Measurements from ENCODE around the gene ZNF580.

Gene ZNF580

DNA sequence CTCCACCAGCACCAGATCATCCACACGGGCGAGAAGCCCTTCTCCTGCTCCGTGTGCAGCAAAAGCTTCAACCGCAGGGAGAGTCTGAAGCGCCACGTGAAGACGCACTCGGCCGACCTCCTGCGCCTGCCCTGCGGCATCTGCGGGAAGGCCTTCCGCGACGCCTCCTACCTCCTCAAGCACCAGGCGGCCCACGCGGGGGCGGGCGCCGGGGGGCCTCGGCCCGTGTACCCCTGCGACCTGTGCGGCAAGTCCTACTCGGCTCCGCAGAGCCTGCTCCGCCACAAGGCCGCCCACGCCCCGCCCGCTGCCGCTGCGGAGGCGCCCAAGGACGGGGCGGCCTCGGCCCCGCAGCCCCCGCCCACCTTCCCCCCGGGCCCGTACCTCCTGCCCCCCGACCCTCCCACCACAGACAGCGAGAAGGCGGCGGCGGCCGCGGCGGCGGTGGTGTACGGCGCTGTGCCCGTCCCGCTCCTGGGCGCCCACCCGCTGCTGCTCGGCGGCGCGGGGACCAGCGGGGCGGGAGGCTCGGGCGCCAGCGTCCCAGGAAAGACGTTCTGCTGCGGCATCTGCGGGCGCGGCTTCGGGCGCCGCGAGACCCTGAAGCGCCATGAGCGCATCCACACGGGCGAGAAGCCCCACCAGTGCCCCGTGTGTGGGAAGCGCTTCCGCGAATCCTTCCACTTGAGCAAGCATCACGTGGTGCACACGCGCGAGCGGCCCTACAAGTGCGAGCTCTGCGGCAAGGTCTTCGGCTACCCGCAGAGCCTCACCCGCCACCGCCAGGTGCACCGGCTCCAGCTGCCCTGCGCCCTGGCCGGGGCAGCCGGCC is 25.9 kb upstream of the ZNF580 start:
- no peaks in the 10 kb centered on the region for H3K27me3 Mint-ChIP-seq
- no peaks in the 10 kb centered on the region for H3K9me3 Mint-ChIP-seq
- DNase-seq (no peak), ATAC-seq (no peak)
- no peak overlapping the region for H3K4me3 Mint-ChIP-seq
- H3K4me1 Mint-ChIP-seq: peaks cover 29% of the 10 kb centered on the region
- H3K27ac Mint-ChIP-seq: no peak overlapping the region
- peaks cover 14% of the 10 kb centered on the region for H3K36me3 Mint-ChIP-seq (ENCODE audit: low read depth)

- Mint-ChIP-seq H3K27me3 (no peaks in the 10 kb centered on the region), H3K4me3 (no peak overlapping the region), H3K36me3 (ENCODE audit: low read depth) (peaks cover 18% of the 10 kb centered on the region), H3K27ac (no peak overlapping the region), H3K4me1 (peaks cover 34% of the 10 kb centered on the region), H3K9me3 (no peaks in the 10 kb centered on the region)
- no peak for DNase-seq
- ATAC-seq: no peak
Observed at GRCh38 chr19:55615543-55616394, 25.0 kb upstream of the ZNF580 start.

- DNase-seq: no peak
- no peaks in the 10 kb centered on the region for H3K27me3 Mint-ChIP-seq
- H3K36me3 Mint-ChIP-seq (ENCODE audit: low read depth): peaks cover 18% of the 10 kb centered on the region
- no peak overlapping the region for H3K27ac Mint-ChIP-seq
- no peaks in the 10 kb centered on the region for H3K9me3 Mint-ChIP-seq
- no peak overlapping the region for H3K4me3 Mint-ChIP-seq
- peaks cover 32% of the 10 kb centered on the region for H3K4me1 Mint-ChIP-seq
- no peak for ATAC-seq
Observed at GRCh38 chr19:55616395-55616875, 24.4 kb upstream of the ZNF580 start.

DNA sequence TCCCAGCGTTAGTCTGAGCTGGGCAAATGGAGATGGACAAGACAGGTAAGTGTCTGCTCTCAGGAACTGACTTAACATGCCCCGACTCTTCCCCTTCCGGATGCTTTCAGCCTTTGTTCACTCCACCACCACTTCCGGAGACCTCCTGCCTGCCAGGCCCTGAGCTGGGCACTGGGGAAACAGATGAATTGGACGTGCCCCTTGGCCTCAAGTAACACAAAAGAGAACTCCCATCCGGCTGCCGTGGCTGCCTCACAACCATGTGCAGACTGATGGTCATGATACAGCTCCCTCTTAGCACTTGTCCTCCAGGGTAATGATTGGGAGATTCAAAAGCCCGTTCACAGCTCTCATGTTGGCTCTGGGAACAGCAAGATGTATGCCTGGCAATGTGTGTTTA is 23.4 kb upstream of the ZNF580 start:
- Mint-ChIP-seq H3K27ac (no peak overlapping the region), H3K36me3 (ENCODE audit: low read depth) (peaks cover 18% of the 10 kb centered on the region), H3K4me1 (peaks cover 25% of the 10 kb centered on the region), H3K4me3 (no peak overlapping the region), H3K9me3 (no peaks in the 10 kb centered on the region), H3K27me3 (no peaks in the 10 kb centered on the region)
- DNase-seq: no peak
- no peak for ATAC-seq

DNA sequence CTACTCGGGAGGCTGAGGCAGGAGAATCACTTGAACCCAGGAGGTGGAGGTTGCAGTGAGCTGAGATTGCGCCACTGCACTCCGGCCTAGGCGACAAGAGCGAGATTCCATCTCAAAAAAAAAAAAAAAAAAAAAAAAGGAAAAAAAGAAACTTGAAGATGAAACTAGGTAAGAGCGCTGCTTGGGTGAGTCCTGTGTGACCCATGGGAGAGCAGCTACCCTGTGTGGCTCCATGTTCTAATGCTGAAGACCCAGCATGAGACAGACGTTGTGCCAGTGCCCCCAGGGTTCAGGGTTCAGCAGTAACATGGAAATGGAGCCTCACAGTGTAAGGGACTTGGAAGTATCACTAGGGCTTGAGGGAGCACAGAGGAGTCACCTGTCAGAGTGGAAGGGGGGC is 22.4 kb upstream of the ZNF580 start:
- ATAC-seq: no peak
- Mint-ChIP-seq H3K36me3 (ENCODE audit: low read depth) (peaks cover 18% of the 10 kb centered on the region), H3K9me3 (no peaks in the 10 kb centered on the region), H3K4me1 (peaks cover 28% of the 10 kb centered on the region), H3K27ac (no peak overlapping the region), H3K4me3 (no peak overlapping the region), H3K27me3 (no peaks in the 10 kb centered on the region)
- DNase-seq: no peak

DNA sequence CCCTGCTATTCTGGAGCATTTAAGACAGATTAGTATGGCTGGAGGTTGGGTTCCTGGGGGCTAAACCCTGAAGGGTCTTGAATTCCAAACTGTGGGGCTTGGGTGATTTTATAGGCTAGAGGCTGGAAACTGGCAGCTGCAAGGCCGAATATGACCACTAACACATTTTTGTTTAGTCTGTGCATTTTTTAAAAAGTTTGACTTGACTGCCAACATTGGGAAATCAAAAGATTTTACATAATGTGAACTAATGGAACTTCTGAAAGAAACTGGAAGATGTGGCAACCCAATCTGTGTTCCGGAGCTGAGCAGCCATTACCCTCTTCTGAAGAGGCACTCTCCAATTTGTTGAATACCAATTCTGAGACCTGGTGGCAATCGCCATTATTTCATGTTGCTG is 21.5 kb upstream of the ZNF580 start:
- Mint-ChIP-seq H3K9me3 (no peaks in the 10 kb centered on the region), H3K27me3 (no peaks in the 10 kb centered on the region), H3K4me1 (peaks cover 35% of the 10 kb centered on the region), H3K36me3 (ENCODE audit: low read depth) (peaks cover 18% of the 10 kb centered on the region), H3K4me3 (no peak overlapping the region), H3K27ac (no peak overlapping the region)
- DNase-seq: no peak
- ATAC-seq: no peak

DNA sequence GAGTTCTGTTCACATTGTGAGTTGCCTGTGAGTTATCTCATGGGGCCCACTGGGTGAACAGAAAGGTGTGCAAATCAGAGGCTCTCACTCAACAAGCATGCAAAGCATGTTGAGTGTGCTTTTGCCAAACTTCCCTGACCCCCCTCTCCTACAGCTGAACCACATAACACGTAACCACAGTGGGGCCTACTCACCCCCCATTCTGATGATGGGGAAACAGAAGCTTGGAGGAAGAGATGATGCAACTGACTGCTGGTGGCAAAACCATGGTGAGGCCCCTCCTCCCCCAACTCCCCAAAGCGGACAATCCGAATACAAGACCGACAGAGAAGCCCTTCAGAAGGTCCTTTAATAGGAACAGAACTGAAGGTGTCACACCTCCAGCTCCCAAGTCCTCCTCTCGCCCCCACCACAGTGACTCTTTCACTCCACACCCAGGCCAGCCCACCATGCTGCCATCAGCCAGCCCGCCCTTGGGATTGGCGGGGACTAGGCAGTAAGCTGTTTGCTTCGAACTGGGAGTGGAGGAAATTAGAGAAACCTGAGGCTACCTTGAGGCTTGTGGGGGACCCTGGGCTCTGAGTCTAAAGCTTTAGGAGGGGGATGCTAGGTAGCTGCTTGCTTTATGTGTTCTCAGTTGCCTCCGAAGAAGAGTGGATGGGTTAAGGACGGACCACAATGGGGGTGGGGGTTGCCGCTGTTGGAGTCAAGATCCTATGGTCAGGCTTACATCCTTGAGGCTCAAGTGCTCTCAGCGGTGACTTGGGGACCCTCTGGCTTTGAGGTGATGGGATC is 20.2 kb upstream of the ZNF580 start:
- peak; percentile 39 for ATAC-seq
- H3K9me3 Mint-ChIP-seq: no peaks in the 10 kb centered on the region
- DNase-seq: peak; percentile 47
- H3K4me1 Mint-ChIP-seq: peaks cover 43% of the 10 kb centered on the region
- no peaks in the 10 kb centered on the region for H3K27me3 Mint-ChIP-seq
- H3K4me3 Mint-ChIP-seq: peak overlapping the region; percentile 6
- H3K27ac Mint-ChIP-seq: peak overlapping the region; percentile 80
- peaks cover 18% of the 10 kb centered on the region for H3K36me3 Mint-ChIP-seq (ENCODE audit: low read depth)

DNA sequence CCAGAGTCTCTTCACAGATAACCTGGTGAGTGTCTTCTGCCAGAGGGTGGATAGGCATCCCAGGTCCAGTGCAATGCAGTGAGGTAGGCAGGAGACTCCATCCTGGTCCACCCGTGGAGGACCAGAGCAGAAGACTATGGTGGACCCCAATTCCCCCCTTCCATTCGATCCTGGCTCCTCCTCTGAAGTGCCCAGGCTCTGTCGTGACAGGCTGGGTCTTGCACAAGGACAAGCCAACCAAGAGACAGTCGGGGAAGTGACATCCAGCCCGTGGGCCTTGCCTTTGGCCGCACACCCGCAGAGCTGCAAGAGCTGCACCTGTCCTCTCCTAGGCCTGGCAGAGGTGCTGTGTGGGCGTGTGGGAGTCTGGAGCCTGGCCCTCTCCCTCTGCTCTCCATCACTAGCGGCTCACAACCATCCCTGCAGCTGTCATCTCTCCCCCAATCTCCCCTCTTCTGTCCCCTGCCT is 19.6 kb upstream of the ZNF580 start:
- H3K36me3 Mint-ChIP-seq (ENCODE audit: low read depth): peaks cover 18% of the 10 kb centered on the region
- DNase-seq: no peak
- H3K4me1 Mint-ChIP-seq: peaks cover 47% of the 10 kb centered on the region
- peak overlapping the region; percentile 80 for H3K27ac Mint-ChIP-seq
- ATAC-seq: no peak
- H3K27me3 Mint-ChIP-seq: no peaks in the 10 kb centered on the region
- H3K4me3 Mint-ChIP-seq: no peak overlapping the region
- no peaks in the 10 kb centered on the region for H3K9me3 Mint-ChIP-seq

DNA sequence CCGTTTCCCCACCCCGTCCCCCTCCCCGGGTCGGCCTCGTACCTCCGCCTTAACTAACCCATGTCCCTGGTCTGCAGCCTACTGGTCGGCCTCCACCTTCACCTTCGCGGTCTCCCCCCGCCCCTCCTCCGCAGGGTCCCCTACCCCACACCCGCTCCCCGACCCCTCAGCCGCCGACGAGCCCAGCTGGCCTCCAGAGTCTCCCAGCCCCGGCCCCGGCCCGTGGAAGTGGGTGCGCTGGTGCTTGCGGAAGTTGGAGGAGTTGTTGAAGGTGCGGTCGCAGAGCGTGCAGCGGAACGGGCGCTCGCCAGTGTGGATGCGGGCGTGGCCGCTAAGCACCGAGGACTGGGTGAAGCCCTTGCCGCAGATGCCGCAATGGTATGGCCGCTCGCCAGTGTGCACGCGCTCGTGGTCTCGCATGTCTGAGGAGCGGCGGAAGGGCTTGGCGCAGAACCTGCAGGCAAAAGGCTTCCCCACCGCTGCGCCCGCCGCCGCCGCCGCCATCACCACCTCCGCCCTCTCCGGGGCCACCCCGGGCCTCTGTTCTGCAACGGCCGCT is 19.1 kb upstream of the ZNF580 start:
- Mint-ChIP-seq H3K9me3 (no peaks in the 10 kb centered on the region), H3K4me3 (no peak overlapping the region), H3K27ac (no peak overlapping the region), H3K36me3 (ENCODE audit: low read depth) (peaks cover 17% of the 10 kb centered on the region), H3K4me1 (peaks cover 53% of the 10 kb centered on the region), H3K27me3 (peaks cover 1% of the 10 kb centered on the region)
- ATAC-seq: no peak
- DNase-seq: no peak

GRCh38 chr19:55622242-55622969 is 18.4 kb upstream of the ZNF580 start:
- peaks cover 59% of the 10 kb centered on the region for H3K4me1 Mint-ChIP-seq
- no peak for DNase-seq
- H3K4me3 Mint-ChIP-seq: no peak overlapping the region
- ATAC-seq: no peak
- H3K27ac Mint-ChIP-seq: no peak overlapping the region
- H3K9me3 Mint-ChIP-seq: no peaks in the 10 kb centered on the region
- peaks cover 13% of the 10 kb centered on the region for H3K36me3 Mint-ChIP-seq (ENCODE audit: low read depth)
- H3K27me3 Mint-ChIP-seq: peaks cover 1% of the 10 kb centered on the region

- H3K36me3 Mint-ChIP-seq (ENCODE audit: low read depth): peaks cover 12% of the 10 kb centered on the region
- no peak overlapping the region for H3K4me3 Mint-ChIP-seq
- DNase-seq (no peak), ATAC-seq (no peak)
- H3K4me1 Mint-ChIP-seq: peaks cover 59% of the 10 kb centered on the region
- H3K9me3 Mint-ChIP-seq: no peaks in the 10 kb centered on the region
- H3K27me3 Mint-ChIP-seq: peaks cover 1% of the 10 kb centered on the region
- no peak overlapping the region for H3K27ac Mint-ChIP-seq
Observed at GRCh38 chr19:55623130-55623529, 17.7 kb upstream of the ZNF580 start.

DNA sequence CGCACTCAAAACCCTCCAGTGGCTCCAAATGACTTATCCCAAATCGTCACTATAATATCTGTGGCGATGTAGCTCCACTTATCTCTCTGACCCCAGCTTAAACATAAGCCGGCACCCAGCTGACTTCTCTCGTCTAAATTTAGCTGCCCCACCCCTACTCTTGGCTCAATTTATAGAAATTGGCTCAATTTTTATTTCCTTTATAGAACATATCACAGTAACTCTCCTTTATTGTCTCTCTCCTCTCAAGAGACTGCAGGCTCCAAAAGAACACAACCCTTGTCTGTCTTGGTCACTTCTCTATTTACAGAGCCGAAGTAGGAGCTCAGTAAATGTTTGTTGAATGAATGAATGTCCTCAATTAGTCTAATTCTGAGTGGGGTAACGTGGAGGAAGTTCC is 17.2 kb upstream of the ZNF580 start:
- H3K9me3 Mint-ChIP-seq: no peaks in the 10 kb centered on the region
- H3K36me3 Mint-ChIP-seq (ENCODE audit: low read depth): peaks cover 12% of the 10 kb centered on the region
- H3K4me3 Mint-ChIP-seq: peak overlapping the region; percentile 81
- no peak overlapping the region for H3K27ac Mint-ChIP-seq
- H3K4me1 Mint-ChIP-seq: peaks cover 58% of the 10 kb centered on the region
- DNase-seq (no peak), ATAC-seq (no peak)
- H3K27me3 Mint-ChIP-seq: peaks cover 1% of the 10 kb centered on the region

- H3K36me3 Mint-ChIP-seq (ENCODE audit: low read depth): peaks cover 10% of the 10 kb centered on the region
- peaks cover 54% of the 10 kb centered on the region for H3K4me1 Mint-ChIP-seq
- peak; percentile 51 for ATAC-seq
Observed at GRCh38 chr19:55624109-55625003, 16.4 kb upstream of the ZNF580 start, which contains the start of gene ZNF784. TSS of gene ZNF784 (minus strand) at chr19:55624566. CDS start at chr19:55624561, 5 bp downstream.

More at GRCh38 chr19:55624109-55625003, 16.4 kb upstream of the ZNF580 start, which contains the start of gene ZNF784:
- peak within 1 kb of the TSS; percentile 84 for H3K27ac Mint-ChIP-seq
- no peaks in the 10 kb centered on the region for H3K9me3 Mint-ChIP-seq
- peak; percentile 95 for DNase-seq
- H3K4me3 Mint-ChIP-seq: peak within 1 kb of the TSS; percentile 81
- H3K27me3 Mint-ChIP-seq: peaks cover 1% of the 10 kb centered on the region

All from activated naive CD8-positive, alpha-beta T cell treated with anti-CD3 and anti-CD28 coated beads, Interleukin-2, amount 50 U/mL, for 24 hours (primary cell).